ENCODE measurements around the gene KCNQ1. TPM values are rescaled to one million over a fixed set of nuclear protein-coding genes. Genes with fewer than 3 reads are reported as not detected.

The KCNQ1 gene
- total RNA-seq, 1 experiment from 2014 or later = 2.3 TPM

DNA sequence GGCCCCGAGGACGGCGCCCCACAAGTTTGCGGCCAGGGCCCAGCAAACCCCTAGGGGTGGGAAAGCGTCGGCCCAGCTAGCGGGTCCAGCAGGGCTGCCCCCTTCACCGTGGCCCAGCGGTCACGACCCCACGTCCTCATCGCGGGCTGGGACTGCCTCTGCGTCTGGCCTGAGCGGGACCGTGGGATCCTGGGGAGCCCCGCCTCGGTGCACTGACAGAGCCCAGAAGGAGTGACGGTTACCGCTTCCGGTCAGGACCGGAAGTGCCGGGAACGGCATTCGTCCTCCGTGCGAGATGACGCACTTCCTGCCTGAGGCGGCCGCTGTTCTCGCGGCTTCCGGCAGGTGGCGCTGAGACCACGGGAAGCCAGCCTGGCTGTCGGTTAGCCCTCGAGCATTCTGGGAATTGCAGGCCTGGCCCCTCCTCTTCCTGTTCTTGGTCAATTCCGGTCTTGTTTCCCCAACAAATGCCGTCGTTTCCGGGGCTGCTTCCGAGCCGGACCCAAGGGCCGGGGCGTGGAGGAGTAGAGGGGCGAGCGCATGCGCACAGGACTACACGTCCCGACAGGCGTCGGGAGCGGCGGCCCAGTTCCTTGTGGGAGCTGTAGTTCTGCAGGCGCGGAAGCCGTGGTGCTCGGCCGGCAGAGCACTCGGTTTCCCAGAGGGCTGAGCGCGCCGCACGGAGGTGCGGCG is 44.6 kb upstream of the KCNQ1 start, which contains the start of gene TSSC4:
Gene TSSC4 (plus strand): TSS at position 682 of the 693 bp plus-strand sequence. CDS start 1,884 bp downstream, outside the sequence.
- TF ChIP-seq, protein P1, sequence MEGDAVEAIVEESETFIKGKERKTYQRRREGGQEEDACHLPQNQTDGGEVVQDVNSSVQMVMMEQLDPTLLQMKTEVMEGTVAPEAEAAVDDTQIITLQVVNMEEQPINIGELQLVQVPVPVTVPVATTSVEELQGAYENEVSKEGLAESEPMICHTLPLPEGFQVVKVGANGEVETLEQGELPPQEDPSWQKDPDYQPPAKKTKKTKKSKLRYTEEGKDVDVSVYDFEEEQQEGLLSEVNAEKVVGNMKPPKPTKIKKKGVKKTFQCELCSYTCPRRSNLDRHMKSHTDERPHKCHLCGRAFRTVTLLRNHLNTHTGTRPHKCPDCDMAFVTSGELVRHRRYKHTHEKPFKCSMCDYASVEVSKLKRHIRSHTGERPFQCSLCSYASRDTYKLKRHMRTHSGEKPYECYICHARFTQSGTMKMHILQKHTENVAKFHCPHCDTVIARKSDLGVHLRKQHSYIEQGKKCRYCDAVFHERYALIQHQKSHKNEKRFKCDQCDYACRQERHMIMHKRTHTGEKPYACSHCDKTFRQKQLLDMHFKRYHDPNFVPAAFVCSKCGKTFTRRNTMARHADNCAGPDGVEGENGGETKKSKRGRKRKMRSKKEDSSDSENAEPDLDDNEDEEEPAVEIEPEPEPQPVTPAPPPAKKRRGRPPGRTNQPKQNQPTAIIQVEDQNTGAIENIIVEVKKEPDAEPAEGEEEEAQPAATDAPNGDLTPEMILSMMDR (conservative IDR thresholded peaks at IDR 0.05) = peak; percentile 98
- Mint-ChIP-seq H3K4me3 (peak within 1 kb of the TSS; percentile 81 to 88), H3K27ac (peak within 1 kb of the TSS; percentile 79 to 91 (median 84); a peak in 6 of 7 replicates), H3K27me3 (ENCODE audit: low read depth) (no peaks in the 10 kb centered on the region), H3K4me1 (peaks cover 3 to 8% of the 10 kb centered on the region in 2 experiments), H3K36me3 (ENCODE audit: insufficient read depth in 1 of 3, low read depth in 3 of 3) (peaks cover 4 to 39% (median 25%) of the 10 kb centered on the region in 3 experiments; a peak in 6 of 7 replicates), H3K9me3 (no peaks in the 10 kb centered on the region)
- Histone ChIP-seq H3K79me1 (ENCODE audit: insufficient read depth, low read depth, low read length, poor library complexity, severe bottlenecking) (no peaks in the 10 kb centered on the region), H4K91ac (ENCODE audit: insufficient read length, low read depth, low read length) (no peak within 1 kb of the TSS), H3K9ac (ENCODE audit: extremely low read depth, insufficient read length, low read length) (peak within 1 kb of the TSS; percentile 90), H3K56ac (ENCODE audit: insufficient read length, low read depth, low read length) (no peak within 1 kb of the TSS), H3K14ac (ENCODE audit: insufficient read depth, low read length) (peak within 1 kb of the TSS; percentile 79), H3K23ac (ENCODE audit: insufficient read length, low read depth, low read length) (no peak within 1 kb of the TSS), H2BK5ac (ENCODE audit: insufficient read length, low read length) (no peak within 1 kb of the TSS), H2BK12ac (ENCODE audit: insufficient read length, low read depth, low read length) (no peak within 1 kb of the TSS), H3K4me2 (ENCODE audit: insufficient read depth, insufficient read length, low read length) (peak within 1 kb of the TSS; percentile 73), H3K79me2 (ENCODE audit: insufficient read depth, low read length) (no peaks in the 10 kb centered on the region), H3K27me3 (ENCODE audit: insufficient read depth, low read length) (no peaks in the 10 kb centered on the region), H2BK15ac (ENCODE audit: low read depth, low read length) (no peak within 1 kb of the TSS), H2BK20ac (ENCODE audit: low read depth, low read length, poor library complexity, severe bottlenecking) (no peak within 1 kb of the TSS), H3K18ac (ENCODE audit: insufficient read length, low read depth, low read length) (peak within 1 kb of the TSS; percentile 65), H3K4ac (ENCODE audit: low read depth, low read length) (0 out of 2 replicates have a peak within 1 kb of the TSS, but pooled peaks have one; percentile 52), H3K4me1 (ENCODE audit: insufficient read depth, low read length) (no peaks in the 10 kb centered on the region), H3K23me2 (ENCODE audit: insufficient read length, low read depth, low read length, poor library complexity, severe bottlenecking) (peaks cover 13% of the 10 kb centered on the region), H4K20me1 (ENCODE audit: control insufficient read depth, insufficient read depth, insufficient read length) (no peaks in the 10 kb centered on the region), H2AK5ac (ENCODE audit: insufficient read length, low read length) (no peak within 1 kb of the TSS), H3K27ac (ENCODE audit: insufficient read length, low read depth, low read length) (no peak within 1 kb of the TSS), H3K9me3 (ENCODE audit: control insufficient read depth, low read depth, low read length) (no peaks in the 10 kb centered on the region), H2BK120ac (ENCODE audit: low read depth, low read length, poor library complexity, severe bottlenecking) (no peak within 1 kb of the TSS), H2AFZ (ENCODE audit: low read length) (no peak within 1 kb of the TSS), H4K5ac (ENCODE audit: insufficient read length, low read depth, low read length) (no peak within 1 kb of the TSS), H4K8ac (replicated peaks; ENCODE audit: insufficient read length, low read depth, low read length) (no peak within 1 kb of the TSS), H3T11ph (ENCODE audit: low read length) (no peak within 1 kb of the TSS)
- no CpG with 5 or more reads among the region's 66 CpGs for WGBS (ENCODE audit: extremely low coverage, insufficient read length, low lambda C conversion rate)
- peak; percentile 100 for DNase-seq

All from H9 (cell line).